Stomach smooth muscle (tissue), 2 donors: ENCODE measurements around the gene CCDC9.

ENCODE experiments used
- H3K27ac ChIP-seq: one replicate; pipeline ENCODE4 v1.7.0; 2013; ENCODE audit warnings: mild to moderate bottlenecking, low read length, inconsistent platforms
- H3K27me3 ChIP-seq, 2 donors: one replicate each; pipeline ENCODE4 v1.7.0; 2013; ENCODE audit warnings: low read length in 2 of 2; ENCODE audit not compliant: insufficient read depth in 2 of 2, control insufficient read depth in 1 of 2
- H3K36me3 ChIP-seq, 2 donors: one replicate each; pipeline ENCODE4 v1.7.0; 2013; ENCODE audit warnings: low read length in 2 of 2; ENCODE audit not compliant: control insufficient read depth in 2 of 2, insufficient read depth in 2 of 2
- H3K4me1 ChIP-seq: one replicate; pipeline ENCODE4 v1.7.0; 2013; ENCODE audit warnings: low read length; ENCODE audit not compliant: control insufficient read depth, insufficient read depth
- H3K4me3 ChIP-seq, 2 donors: one replicate each; pipeline ENCODE4 v1.7.0; 2013; ENCODE audit warnings: low read length in 2 of 2
- H3K9ac ChIP-seq, 2 donors: one replicate each; pipeline ENCODE4 v1.7.0; 2013; ENCODE audit warnings: low read length in 2 of 2, mild to moderate bottlenecking in 1 of 2
- H3K9me3 ChIP-seq, 2 donors: one replicate each; pipeline ENCODE4 v1.7.0; 2013; ENCODE audit warnings: low read length in 2 of 2; ENCODE audit not compliant: control insufficient read depth in 2 of 2
- donor health status: healthy.
- donor health status: Pancreatic carcinoma.

CCDC9 gene

DNA sequence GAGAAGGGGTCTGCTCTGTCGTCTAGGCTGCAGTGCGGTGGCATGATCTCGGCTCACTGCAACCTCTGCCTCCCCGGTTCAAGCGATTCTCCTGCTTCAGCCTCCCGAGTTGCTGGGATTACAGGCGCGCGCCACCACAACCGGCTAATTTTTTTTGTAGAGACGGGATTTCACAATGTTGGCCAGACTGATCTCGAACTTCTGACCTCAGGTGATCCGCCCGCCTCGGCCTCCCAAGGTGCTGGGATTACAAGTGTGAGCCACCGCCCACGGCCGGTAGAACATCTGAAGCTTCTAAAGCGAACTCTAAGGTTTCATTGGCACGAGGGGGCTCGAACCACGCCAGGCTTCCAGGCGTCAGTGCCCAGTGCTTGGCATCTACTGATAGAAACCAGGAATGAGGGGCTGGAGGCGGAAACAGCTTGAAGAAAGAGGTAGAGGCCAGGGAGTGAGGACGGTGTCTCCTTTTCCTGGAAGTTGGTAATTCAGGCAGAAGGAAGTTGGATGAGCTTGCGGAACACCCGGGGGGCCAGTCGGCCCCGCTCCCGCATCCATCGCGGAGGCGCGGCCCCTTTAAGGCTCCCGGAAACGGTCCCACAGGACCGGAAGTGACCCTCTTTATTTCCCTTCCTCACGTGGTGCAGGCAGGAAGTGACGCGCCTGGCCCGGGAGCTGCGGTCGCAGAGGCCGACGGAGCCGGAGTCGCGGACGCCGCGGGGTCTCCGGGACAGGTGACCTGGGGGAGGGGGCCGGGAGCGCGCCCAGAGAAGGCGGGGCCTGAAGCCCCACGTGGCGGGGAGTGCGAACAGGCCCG lies at the start of gene CCDC9:
Gene CCDC9 (plus strand): TSS at position 647 of the 814 bp plus-strand sequence. CDS start 1,876 bp downstream, outside the sequence.
- Histone ChIP-seq H3K4me3 (peak within 1 kb of the TSS; percentile 75 to 91), H3K4me1 (peaks cover 27% of the 10 kb centered on the region), H3K27me3 (no peaks in the 10 kb centered on the region), H3K9ac (peak within 1 kb of the TSS; percentile 92 to 94), H3K36me3 (peaks cover 23 to 29% of the 10 kb centered on the region in 2 donors), H3K27ac (peak within 1 kb of the TSS; percentile 93), H3K9me3 (no peaks in the 10 kb centered on the region)

DNA sequence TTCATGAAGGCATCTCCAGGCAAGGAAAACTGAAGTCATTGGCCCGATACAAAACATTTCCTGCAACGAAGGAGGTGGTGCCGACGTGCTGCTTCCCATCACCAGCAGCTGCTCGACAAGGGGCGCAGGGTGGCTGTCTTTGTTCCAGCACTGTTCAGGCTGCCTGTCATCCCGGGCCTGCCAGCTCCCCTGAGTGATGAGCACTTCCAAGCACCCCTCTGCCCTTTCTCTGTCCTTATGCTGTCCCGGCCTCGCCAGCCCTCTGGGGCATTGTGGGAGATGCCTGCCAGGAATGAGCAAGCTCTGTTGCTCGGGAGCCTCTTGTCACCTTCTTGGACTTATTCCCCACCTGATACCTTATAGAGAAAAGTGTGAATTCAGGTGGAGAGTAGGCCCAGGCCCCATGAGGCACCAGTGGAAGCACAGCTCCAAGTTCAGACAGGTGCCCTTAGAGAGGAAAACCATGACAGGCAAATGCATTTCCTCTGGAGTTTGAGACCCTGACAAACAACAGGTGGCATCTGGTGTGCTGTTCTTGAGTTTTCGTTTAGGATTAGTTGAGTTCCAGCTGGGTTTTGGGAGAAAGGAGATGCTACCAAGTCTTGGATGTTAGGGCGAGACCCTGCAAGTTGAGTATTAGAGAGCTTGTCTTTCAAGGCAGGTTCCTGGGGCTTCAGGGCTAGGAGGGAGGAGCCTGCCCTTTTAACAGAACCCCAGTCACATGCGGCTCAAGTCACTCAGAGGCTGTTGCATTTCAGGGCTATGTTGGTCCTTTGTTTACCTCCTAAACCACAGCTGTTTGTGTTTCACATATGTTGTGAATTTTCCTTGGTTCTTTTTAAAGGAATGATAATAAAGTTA lies 46.8 kb upstream of the CCDC9 start:
- no peaks in the 10 kb centered on the region for H3K9me3 ChIP-seq
- H3K27ac ChIP-seq = peak overlapping the region; percentile 46
- H3K4me3 ChIP-seq = no peak overlapping the region
- H3K4me1 ChIP-seq = peaks cover 14% of the 10 kb centered on the region
- no peaks in the 10 kb centered on the region for H3K27me3 ChIP-seq
- H3K9ac ChIP-seq = no peak overlapping the region
- H3K36me3 ChIP-seq = peaks cover 18 to 41% of the 10 kb centered on the region in 2 donors

DNA sequence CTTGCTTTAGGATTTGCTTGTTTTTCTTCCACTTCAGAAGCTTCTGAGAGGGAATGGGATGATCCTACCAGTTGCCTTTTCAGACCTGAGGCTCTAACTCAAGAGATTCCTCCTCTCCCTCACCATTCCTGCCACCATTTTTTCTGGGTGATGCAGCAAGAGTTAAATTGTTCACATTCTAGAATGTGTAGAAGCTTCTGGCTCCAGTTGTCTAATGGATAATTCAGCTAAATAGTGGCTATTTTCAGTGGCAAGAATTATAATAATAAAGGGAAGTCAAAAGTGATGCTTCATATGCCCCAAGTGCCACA lies 46.2 kb upstream of the CCDC9 start:
- H3K4me1 ChIP-seq = peaks cover 14% of the 10 kb centered on the region
- no peak overlapping the region for H3K4me3 ChIP-seq
- no peaks in the 10 kb centered on the region for H3K9me3 ChIP-seq
- H3K9ac ChIP-seq = no peak overlapping the region
- no peaks in the 10 kb centered on the region for H3K27me3 ChIP-seq
- H3K27ac ChIP-seq = peak overlapping the region; percentile 46
- peaks cover 13 to 36% of the 10 kb centered on the region in 2 donors for H3K36me3 ChIP-seq

DNA sequence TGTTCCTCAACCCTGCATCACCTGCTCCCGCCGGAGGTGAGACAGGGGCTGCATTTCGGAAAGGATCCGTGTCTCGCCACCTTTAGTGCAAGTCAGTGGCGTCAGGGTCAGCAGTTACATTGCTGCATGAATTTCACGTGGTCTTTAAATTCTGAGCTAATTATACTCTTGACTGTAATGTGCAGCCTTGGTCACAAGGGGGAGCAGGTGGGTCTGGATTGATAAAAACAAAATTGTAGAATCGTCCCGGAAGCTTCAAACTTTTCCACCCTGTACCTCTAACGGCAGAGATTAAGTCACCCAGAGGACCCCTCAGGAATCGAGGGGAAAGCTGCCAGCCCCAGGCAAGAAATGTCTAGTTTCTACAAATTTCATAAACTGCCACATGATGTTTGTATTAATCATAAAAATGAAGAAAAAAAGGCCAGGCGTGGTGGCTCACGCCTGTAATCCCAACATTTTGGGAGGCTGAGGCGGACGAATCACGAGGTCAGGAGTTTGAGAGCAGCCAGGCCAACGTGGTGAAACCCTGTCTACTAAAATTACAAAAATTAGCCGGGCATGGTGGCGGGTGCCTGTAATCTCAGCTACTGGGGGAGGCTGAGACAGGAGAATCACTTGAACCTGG lies 45.5 kb upstream of the CCDC9 start:
- Histone ChIP-seq H3K36me3 (peaks cover 11 to 30% of the 10 kb centered on the region in 2 donors), H3K9me3 (no peaks in the 10 kb centered on the region), H3K4me1 (peaks cover 14% of the 10 kb centered on the region), H3K4me3 (no peak overlapping the region), H3K27me3 (no peaks in the 10 kb centered on the region), H3K9ac (peak overlapping the region in 1 of 2 donors; percentile 42), H3K27ac (peak overlapping the region; percentile 46)

DNA sequence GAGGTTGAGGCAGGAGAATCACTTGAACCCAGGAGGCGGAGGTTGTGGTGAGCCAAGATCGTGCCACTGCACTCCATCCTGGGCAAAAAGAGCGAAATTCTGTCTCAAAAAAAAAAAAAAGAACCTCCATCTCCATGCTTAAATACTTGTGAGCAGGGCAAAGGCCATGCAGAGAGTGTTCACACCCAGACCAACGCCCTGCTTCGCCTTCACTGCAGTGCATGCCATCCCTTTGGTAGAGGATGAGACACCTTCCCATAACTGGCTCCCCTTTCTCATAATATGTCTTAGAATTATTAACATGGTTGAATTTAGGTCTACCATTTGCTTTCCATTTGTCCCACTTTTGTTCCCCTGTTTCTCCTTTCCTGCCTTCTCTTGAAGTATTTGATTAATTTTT lies 40.7 kb upstream of the CCDC9 start:
- no peaks in the 10 kb centered on the region for H3K9me3 ChIP-seq
- peaks cover 4% of the 10 kb centered on the region for H3K4me1 ChIP-seq
- H3K36me3 ChIP-seq = peaks cover 2% of the 10 kb centered on the region in 2 donors

DNA sequence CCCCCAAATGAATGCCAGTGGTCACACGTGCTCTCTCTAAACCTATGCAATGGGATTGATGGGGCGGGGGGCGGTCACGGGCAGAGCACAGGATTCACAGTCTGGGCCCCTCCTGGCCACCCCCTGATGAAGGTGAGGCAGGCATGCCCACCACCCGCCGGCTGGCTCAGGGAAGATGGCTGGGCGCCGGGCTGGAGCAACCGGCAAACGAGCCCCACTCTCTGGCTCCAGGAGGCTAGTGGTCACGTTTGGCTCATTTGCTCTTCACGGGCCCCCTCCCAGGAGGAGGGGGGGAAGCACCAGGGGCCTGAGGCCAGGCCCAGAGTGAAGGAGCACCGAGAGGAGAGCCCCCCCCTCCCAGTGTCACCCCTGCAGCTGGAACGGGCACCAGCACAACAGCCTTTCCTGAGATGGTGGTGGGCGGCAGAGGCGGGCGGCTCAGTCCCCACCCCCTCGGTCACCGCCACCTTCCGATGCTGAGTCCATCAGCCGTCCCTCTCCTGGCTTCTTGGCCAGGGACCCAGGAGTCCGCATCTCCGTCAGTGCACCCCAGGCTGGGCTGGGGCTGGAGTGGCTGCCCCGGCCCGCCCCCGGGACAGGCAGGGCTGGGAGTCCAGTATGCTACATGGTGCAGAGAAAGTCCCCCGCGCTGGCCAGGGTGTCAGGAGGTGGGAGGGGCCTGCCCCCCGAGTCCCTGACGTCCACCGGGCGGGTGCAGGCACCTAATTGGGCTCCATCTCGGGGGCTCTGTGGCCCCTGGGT lies 35.1 kb upstream of the CCDC9 start:
- Histone ChIP-seq H3K4me1 (peaks cover 7% of the 10 kb centered on the region), H3K27me3 (no peaks in the 10 kb centered on the region), H3K36me3 (peaks cover 5 to 11% of the 10 kb centered on the region in 2 donors), H3K9me3 (no peaks in the 10 kb centered on the region), H3K4me3 (no peak overlapping the region), H3K27ac (no peak overlapping the region), H3K9ac (no peak overlapping the region)

More for the DNA sequence above, 40.7 kb upstream of the CCDC9 start:
- no peaks in the 10 kb centered on the region for H3K27me3 ChIP-seq
- no peak overlapping the region for H3K9ac ChIP-seq
- H3K4me3 ChIP-seq = no peak overlapping the region
- H3K27ac ChIP-seq = no peak overlapping the region

DNA sequence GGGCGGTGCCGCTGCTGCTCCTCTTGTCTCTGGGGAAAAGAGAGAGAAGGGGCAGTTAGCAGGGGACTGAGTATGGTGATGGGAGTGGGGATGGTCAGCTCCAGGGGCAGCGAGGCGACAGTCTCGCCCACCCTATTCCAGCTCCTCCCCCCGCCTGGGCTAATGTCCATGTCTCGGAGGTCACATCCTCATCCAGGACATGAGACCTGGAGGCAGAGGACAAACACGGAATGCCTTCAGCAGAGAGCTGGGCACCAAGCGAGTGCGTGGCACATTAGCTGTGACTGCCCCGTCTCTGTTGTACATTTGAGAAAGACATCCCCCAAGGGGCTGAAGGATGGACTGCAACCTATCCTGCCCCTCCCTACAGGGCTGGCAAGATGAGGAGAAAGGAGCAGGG lies 34.4 kb upstream of the CCDC9 start:
- Histone ChIP-seq H3K36me3 (peaks cover 5 to 11% of the 10 kb centered on the region in 2 donors), H3K27me3 (no peaks in the 10 kb centered on the region), H3K27ac (no peak overlapping the region), H3K4me1 (peaks cover 14% of the 10 kb centered on the region), H3K9ac (no peak overlapping the region), H3K4me3 (no peak overlapping the region), H3K9me3 (no peaks in the 10 kb centered on the region)

DNA sequence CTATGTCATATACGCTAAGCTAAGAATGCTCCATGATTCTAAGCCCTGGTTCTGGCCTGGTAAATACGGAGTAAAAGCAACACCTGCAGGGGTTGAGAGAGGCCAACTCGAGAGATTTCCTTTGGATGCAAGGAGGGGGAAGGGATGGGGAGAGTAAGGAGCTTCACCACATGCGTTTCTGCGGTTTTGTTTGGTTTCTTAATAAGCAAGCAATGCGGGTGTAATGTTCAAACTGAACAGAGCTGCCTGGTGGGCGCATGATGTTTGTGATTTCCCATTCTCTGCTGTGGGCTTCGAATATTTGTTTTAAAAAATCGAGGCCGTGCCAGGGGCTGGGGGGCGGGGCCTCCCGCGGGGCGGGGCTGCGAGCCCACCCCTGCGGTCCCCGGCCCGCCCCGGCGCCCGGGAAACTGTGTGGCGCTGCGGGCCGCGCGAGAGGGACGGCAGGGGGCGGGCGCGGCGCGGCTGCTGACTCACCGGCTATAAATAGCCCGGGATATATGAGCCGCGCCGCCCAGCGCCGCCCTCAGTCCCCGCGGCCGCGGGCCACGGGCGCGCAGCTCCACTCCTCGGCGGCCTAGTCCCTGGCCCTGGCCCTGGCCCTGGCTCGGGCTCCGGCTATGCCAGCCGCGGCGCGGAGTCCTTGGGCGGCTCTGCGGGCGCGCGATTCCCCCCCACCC lies 30.4 kb upstream of the CCDC9 start:
- H3K4me3 ChIP-seq = peak overlapping the region; percentile 73 to 75
- H3K9me3 ChIP-seq = no peaks in the 10 kb centered on the region
- H3K27me3 ChIP-seq = no peaks in the 10 kb centered on the region
- H3K9ac ChIP-seq = peak overlapping the region; percentile 88 to 92
- peak overlapping the region; percentile 98 for H3K27ac ChIP-seq
- H3K4me1 ChIP-seq = peaks cover 43% of the 10 kb centered on the region
- peaks cover 5 to 8% of the 10 kb centered on the region in 2 donors for H3K36me3 ChIP-seq

DNA sequence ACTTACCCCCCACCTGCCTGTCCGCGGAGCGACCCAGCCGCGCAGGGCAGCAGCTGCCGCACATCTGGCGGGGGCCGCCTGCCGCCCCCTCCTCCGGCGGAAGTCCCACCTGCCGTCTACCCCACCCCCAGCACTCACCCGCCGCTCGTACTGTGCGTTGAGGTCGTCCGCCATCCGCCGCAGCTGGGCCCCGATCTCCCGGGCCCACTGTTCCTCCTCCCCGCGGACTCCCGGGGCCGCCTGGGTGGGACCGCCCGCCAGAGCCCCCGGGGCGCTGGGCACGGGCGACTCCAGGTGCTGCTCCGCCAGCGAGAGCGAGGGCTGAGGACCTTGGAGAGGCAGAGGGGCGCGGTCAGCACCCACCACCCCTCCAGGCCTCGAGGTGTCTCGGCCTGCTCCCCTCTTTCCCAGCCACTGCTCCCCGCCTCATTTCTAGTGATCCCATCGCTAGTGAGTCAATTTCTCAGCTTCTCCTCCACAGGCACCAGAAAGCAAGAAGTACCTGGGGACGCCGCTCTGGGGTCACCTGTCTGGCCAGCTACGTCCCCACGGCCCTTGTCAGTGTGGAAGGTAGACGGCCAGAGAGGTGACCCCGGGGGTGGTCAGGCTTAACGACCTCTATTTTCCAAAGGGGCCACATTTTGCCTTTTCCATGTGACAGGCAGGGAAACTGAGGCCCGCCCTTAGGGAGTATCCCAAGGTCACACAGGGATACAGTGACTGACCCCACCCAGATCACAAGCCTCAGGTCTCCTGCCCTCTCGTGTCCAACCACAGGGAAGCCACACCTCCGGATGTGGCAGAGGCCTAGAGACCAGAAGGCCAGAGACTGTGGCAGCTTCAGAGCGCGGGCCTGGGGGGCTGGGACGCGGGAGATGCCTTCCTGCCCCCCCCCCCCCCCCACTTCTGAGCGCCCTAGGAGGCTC lies 29.6 kb upstream of the CCDC9 start:
- Histone ChIP-seq H3K9ac (peak overlapping the region; percentile 88 to 92), H3K4me1 (peaks cover 48% of the 10 kb centered on the region), H3K36me3 (peaks cover 3 to 5% of the 10 kb centered on the region in 2 donors), H3K4me3 (peak overlapping the region; percentile 73 to 75), H3K27me3 (no peaks in the 10 kb centered on the region), H3K9me3 (no peaks in the 10 kb centered on the region), H3K27ac (peak overlapping the region; percentile 98)
